ENCODE measurements around the gene CYTH1.

The CYTH1 gene

GRCh38 chr17:78696016-78696982 is 85.8 kb downstream of the CYTH1 start:
- TF ChIP-seq EGR1 (IDR thresholded peaks at IDR 0.05), result no peak
- TF ChIP-seq, protein P1, sequence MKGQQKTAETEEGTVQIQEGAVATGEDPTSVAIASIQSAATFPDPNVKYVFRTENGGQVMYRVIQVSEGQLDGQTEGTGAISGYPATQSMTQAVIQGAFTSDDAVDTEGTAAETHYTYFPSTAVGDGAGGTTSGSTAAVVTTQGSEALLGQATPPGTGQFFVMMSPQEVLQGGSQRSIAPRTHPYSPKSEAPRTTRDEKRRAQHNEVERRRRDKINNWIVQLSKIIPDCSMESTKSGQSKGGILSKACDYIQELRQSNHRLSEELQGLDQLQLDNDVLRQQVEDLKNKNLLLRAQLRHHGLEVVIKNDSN (IDR thresholded peaks at IDR 0.05), result no peak
- no peak for TF ChIP-seq TAF1 (IDR thresholded peaks at IDR 0.05; ENCODE audit: low read depth)
- TF ChIP-seq ZBTB7A (IDR thresholded peaks at IDR 0.05; ENCODE audit: low read depth), result no peak
- TF ChIP-seq RAD21 (IDR thresholded peaks at IDR 0.05; ENCODE audit: low read depth), result no peak
- TF ChIP-seq, protein P2, sequence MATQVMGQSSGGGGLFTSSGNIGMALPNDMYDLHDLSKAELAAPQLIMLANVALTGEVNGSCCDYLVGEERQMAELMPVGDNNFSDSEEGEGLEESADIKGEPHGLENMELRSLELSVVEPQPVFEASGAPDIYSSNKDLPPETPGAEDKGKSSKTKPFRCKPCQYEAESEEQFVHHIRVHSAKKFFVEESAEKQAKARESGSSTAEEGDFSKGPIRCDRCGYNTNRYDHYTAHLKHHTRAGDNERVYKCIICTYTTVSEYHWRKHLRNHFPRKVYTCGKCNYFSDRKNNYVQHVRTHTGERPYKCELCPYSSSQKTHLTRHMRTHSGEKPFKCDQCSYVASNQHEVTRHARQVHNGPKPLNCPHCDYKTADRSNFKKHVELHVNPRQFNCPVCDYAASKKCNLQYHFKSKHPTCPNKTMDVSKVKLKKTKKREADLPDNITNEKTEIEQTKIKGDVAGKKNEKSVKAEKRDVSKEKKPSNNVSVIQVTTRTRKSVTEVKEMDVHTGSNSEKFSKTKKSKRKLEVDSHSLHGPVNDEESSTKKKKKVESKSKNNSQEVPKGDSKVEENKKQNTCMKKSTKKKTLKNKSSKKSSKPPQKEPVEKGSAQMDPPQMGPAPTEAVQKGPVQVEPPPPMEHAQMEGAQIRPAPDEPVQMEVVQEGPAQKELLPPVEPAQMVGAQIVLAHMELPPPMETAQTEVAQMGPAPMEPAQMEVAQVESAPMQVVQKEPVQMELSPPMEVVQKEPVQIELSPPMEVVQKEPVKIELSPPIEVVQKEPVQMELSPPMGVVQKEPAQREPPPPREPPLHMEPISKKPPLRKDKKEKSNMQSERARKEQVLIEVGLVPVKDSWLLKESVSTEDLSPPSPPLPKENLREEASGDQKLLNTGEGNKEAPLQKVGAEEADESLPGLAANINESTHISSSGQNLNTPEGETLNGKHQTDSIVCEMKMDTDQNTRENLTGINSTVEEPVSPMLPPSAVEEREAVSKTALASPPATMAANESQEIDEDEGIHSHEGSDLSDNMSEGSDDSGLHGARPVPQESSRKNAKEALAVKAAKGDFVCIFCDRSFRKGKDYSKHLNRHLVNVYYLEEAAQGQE (IDR thresholded peaks at IDR 0.05; ENCODE audit: low read depth), result no peak
- no peak for TF ChIP-seq YY1 (IDR thresholded peaks at IDR 0.05; ENCODE audit: low read depth)
- TF ChIP-seq EP300 (IDR thresholded peaks at IDR 0.05; ENCODE audit: borderline replicate concordance), result no peak
- no peak for TF ChIP-seq FOXM1 (IDR thresholded peaks at IDR 0.05; ENCODE audit: borderline replicate concordance, low read depth)
- TF ChIP-seq CEBPB (IDR thresholded peaks at IDR 0.05), result no peak
- no peak for TF ChIP-seq TCF12 (IDR thresholded peaks at IDR 0.05; ENCODE audit: low read depth)
- TF ChIP-seq, protein P3, sequence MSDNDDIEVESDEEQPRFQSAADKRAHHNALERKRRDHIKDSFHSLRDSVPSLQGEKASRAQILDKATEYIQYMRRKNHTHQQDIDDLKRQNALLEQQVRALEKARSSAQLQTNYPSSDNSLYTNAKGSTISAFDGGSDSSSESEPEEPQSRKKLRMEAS (IDR thresholded peaks at IDR 0.05), result no peak
- no peak for TF ChIP-seq TEAD4 (IDR thresholded peaks at IDR 0.05)
- TF ChIP-seq CREB1 (IDR thresholded peaks at IDR 0.05; ENCODE audit: low read depth), result no peak
- TF ChIP-seq NFIC (IDR thresholded peaks at IDR 0.05), result no peak

DNA sequence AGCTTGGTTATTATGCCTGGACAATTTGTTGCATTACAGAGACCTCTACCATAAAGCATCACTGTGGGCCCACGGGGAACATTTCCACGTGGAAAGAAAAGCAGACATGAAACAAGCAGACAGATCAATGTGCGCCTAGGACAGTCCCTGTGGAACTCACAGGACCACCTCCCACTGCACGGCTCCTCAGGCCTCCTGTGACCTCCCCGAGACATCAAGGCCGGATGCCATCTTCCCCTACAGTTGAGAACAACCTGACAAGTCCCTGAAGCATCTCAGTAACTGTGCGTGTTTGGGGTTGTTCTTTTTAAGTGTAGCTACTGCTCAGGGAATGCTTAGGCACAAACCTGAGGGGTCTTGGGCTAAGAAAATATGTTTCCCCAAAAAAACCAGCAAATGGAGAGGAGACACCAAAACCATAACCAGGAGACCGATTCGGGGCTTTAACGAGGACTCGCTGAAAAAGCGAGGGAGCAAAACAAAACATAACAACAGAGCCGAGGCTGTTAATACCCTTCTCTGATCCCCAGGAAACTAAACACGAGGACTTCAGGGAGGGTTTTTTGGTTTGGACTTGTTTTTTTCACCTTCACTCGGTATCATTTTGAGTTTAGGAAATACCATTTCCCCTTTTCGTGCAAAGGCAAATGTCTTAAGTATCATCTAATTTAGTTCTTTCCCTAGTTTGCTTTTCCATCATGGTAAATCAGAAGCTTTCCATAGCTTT is 87.1 kb downstream of the CYTH1 start:
- TF ChIP-seq RAD21 (IDR thresholded peaks at IDR 0.05; ENCODE audit: low read depth), result no peak
- no peak for TF ChIP-seq EP300 (IDR thresholded peaks at IDR 0.05; ENCODE audit: borderline replicate concordance)

GRCh38 chr17:78693346-78694083 is 88.6 kb downstream of the CYTH1 start:
- TF ChIP-seq, protein P2 (IDR thresholded peaks at IDR 0.05; ENCODE audit: low read depth), result no peak
- TF ChIP-seq CREB1 (IDR thresholded peaks at IDR 0.05; ENCODE audit: low read depth) (no peak), TCF12 (IDR thresholded peaks at IDR 0.05; ENCODE audit: low read depth) (no peak), TEAD4 (IDR thresholded peaks at IDR 0.05) (no peak), ZBTB7A (IDR thresholded peaks at IDR 0.05; ENCODE audit: low read depth) (no peak), EP300 (IDR thresholded peaks at IDR 0.05; ENCODE audit: borderline replicate concordance) (no peak), EGR1 (IDR thresholded peaks at IDR 0.05) (no peak), TAF1 (IDR thresholded peaks at IDR 0.05; ENCODE audit: low read depth) (no peak), RAD21 (IDR thresholded peaks at IDR 0.05; ENCODE audit: low read depth) (no peak), YY1 (IDR thresholded peaks at IDR 0.05; ENCODE audit: low read depth) (no peak), FOXM1 (IDR thresholded peaks at IDR 0.05; ENCODE audit: borderline replicate concordance, low read depth) (no peak), NFIC (IDR thresholded peaks at IDR 0.05) (no peak), CEBPB (IDR thresholded peaks at IDR 0.05) (no peak)
- TF ChIP-seq, protein P3 (IDR thresholded peaks at IDR 0.05), result no peak
- TF ChIP-seq, protein P1 (IDR thresholded peaks at IDR 0.05), result no peak

DNA sequence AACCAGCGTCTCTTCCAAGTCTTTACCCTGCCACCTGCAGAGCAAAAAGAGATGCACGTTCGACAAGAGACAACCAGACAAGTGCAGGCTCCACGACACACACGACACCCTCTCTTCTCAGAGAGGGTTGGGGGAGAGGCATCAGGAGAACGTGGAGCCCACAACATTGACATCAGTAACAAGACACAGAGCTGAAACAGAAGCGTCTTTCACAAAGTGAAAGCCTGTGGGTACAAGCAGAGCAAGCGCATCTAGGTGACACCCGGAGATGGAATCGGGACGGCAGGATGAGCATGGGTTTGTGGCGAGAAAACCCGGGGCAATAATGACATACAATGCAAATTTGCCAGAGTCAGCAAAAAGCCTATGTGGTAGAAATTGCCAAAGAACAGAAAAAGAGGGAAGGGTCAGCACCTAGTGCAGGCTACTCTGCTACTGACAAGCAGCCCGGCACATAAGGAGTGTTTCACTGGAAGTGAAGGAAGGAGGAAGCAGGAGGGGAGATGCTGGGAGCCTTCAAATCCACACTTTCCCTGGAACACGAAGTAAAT is 89.5 kb downstream of the CYTH1 start:
- no peak for TF ChIP-seq FOXM1 (IDR thresholded peaks at IDR 0.05; ENCODE audit: borderline replicate concordance, low read depth)
- no peak for TF ChIP-seq EGR1 (IDR thresholded peaks at IDR 0.05)

GRCh38 chr17:78689029-78689428 is 93.0 kb downstream of the CYTH1 start:
- TF ChIP-seq CEBPB (IDR thresholded peaks at IDR 0.05) (no peak), TAF1 (IDR thresholded peaks at IDR 0.05; ENCODE audit: low read depth) (no peak), TEAD4 (IDR thresholded peaks at IDR 0.05) (no peak), YY1 (IDR thresholded peaks at IDR 0.05; ENCODE audit: low read depth) (no peak), CREB1 (IDR thresholded peaks at IDR 0.05; ENCODE audit: low read depth) (no peak), RAD21 (IDR thresholded peaks at IDR 0.05; ENCODE audit: low read depth) (no peak), EGR1 (IDR thresholded peaks at IDR 0.05) (no peak), EP300 (IDR thresholded peaks at IDR 0.05; ENCODE audit: borderline replicate concordance) (no peak), TCF12 (IDR thresholded peaks at IDR 0.05; ENCODE audit: low read depth) (no peak), ZBTB7A (IDR thresholded peaks at IDR 0.05; ENCODE audit: low read depth) (no peak), NFIC (IDR thresholded peaks at IDR 0.05) (no peak), FOXM1 (IDR thresholded peaks at IDR 0.05; ENCODE audit: borderline replicate concordance, low read depth) (no peak)
- TF ChIP-seq, protein P2 (IDR thresholded peaks at IDR 0.05; ENCODE audit: low read depth), result no peak
- TF ChIP-seq, protein P3 (IDR thresholded peaks at IDR 0.05), result no peak
- TF ChIP-seq, protein P1 (IDR thresholded peaks at IDR 0.05), result no peak

All from Ishikawa (cell line).